ENCODE data around the gene KDM5B. TPM values are rescaled to one million over a fixed set of nuclear protein-coding genes. Genes with fewer than 3 reads are reported as not detected.
"Not testable (repeated sequence)": the region's sequence is repeated elsewhere in the genome, so short reads cannot be mapped to it uniquely, and the experiment has no call there.

Gene KDM5B
- total RNA-seq, 2 experiments from 2014 or later = not detected

GRCh38 chr1:202834771-202835547, 26.7 kb upstream of the KDM5B start:
- H3K9me2 ChIP-seq (ENCODE audit: insufficient read depth, low read length) = no peaks in the 10 kb centered on the region
- ChIA-PET POLR2A (interaction anchor here (0.6 kb wide), 1 partner anchor 147 kb away, joined by 3 read pairs; no protein-coding TSS in a partner anchor), CTCF (ENCODE audit: unreplicated experiment) (interaction anchor here (0.6 kb wide), 2 partner anchors 10 to 101 kb away, joined by 3 read pairs; no protein-coding TSS in a partner anchor)
- no peaks in the 10 kb centered on the region for H3K9me3 ChIP-seq (ENCODE audit: low read length)
- H4K20me1 ChIP-seq (ENCODE audit: insufficient read depth, low read length) = no peaks in the 10 kb centered on the region
- H3K4me1 ChIP-seq (ENCODE audit: insufficient read depth, low read length, poor library complexity, severe bottlenecking) = no peaks in the 10 kb centered on the region
- intact Hi-C loops (cut with micrococcal nuclease; ENCODE audit: unreplicated experiment) = no loop called here
- no peak overlapping the region for H3K4me3 ChIP-seq (ENCODE audit: low read depth, low read length, poor library complexity, severe bottlenecking)
- no peaks in the 10 kb centered on the region for H3K79me2 ChIP-seq (ENCODE audit: insufficient read depth, low read depth, low read length)
- BruUV-seq (replicated peaks) = no TSS peak
- TF ChIP-seq CTCF (conservative IDR thresholded peaks at IDR 0.05; ENCODE audit: low read length) (no peak), EZH2phosphoT487 (IDR thresholded peaks at IDR 0.05; ENCODE audit: borderline replicate concordance, low read depth, low read length) (no peak)
- no peak overlapping the region for H3K27ac ChIP-seq (ENCODE audit: low read depth, low read length, poor library complexity, severe bottlenecking)
- no peaks in the 10 kb centered on the region for H3K36me3 ChIP-seq (ENCODE audit: insufficient read depth, low read length)
- H3K4me2 ChIP-seq (ENCODE audit: low read length) = no peak overlapping the region
- no peak overlapping the region for H2AFZ ChIP-seq (ENCODE audit: low read length)
- no peak for DNase-seq (ENCODE audit: low spot score)

GRCh38 chr1:202831906-202832305, 23.7 kb upstream of the KDM5B start:
- Histone ChIP-seq H3K4me3 (ENCODE audit: low read depth, low read length, poor library complexity, severe bottlenecking) (no peak overlapping the region), H4K20me1 (ENCODE audit: insufficient read depth, low read length) (no peaks in the 10 kb centered on the region), H3K27ac (ENCODE audit: low read depth, low read length, poor library complexity, severe bottlenecking) (no peak overlapping the region), H3K4me1 (ENCODE audit: insufficient read depth, low read length, poor library complexity, severe bottlenecking) (no peaks in the 10 kb centered on the region), H2AFZ (ENCODE audit: low read length) (no peak overlapping the region), H3K4me2 (ENCODE audit: low read length) (no peak overlapping the region), H3K9me2 (ENCODE audit: insufficient read depth, low read length) (no peaks in the 10 kb centered on the region), H3K79me2 (ENCODE audit: insufficient read depth, low read depth, low read length) (no peaks in the 10 kb centered on the region), H3K36me3 (ENCODE audit: insufficient read depth, low read length) (no peaks in the 10 kb centered on the region), H3K9me3 (ENCODE audit: low read length) (no peaks in the 10 kb centered on the region)
- TF ChIP-seq EZH2phosphoT487 (IDR thresholded peaks at IDR 0.05; ENCODE audit: borderline replicate concordance, low read depth, low read length) (no peak), CTCF (conservative IDR thresholded peaks at IDR 0.05; ENCODE audit: low read length) (no peak)
- intact Hi-C loops (cut with micrococcal nuclease; ENCODE audit: unreplicated experiment) = no loop called here
- BruUV-seq (replicated peaks) = no TSS peak
- CTCF ChIA-PET (ENCODE audit: unreplicated experiment) = no interaction called here
- POLR2A ChIA-PET = no interaction called here
- DNase-seq (ENCODE audit: low spot score) = no peak

GRCh38 chr1:202829223-202829622, 21.0 kb upstream of the KDM5B start:
- H3K27ac ChIP-seq (ENCODE audit: low read depth, low read length, poor library complexity, severe bottlenecking); H4K20me1 ChIP-seq (ENCODE audit: insufficient read depth, low read length); intact Hi-C loops (cut with micrococcal nuclease; ENCODE audit: unreplicated experiment); H3K9me2 ChIP-seq (ENCODE audit: insufficient read depth, low read length); H3K4me1 ChIP-seq (ENCODE audit: insufficient read depth, low read length, poor library complexity, severe bottlenecking); BruUV-seq (replicated peaks); POLR2A ChIA-PET; DNase-seq (ENCODE audit: low spot score); H3K79me2 ChIP-seq (ENCODE audit: insufficient read depth, low read depth, low read length); H2AFZ ChIP-seq (ENCODE audit: low read length); H3K9me3 ChIP-seq (ENCODE audit: low read length); H3K4me2 ChIP-seq (ENCODE audit: low read length); H3K36me3 ChIP-seq (ENCODE audit: insufficient read depth, low read length); H3K4me3 ChIP-seq (ENCODE audit: low read depth, low read length, poor library complexity, severe bottlenecking); CTCF ChIA-PET (ENCODE audit: unreplicated experiment): not testable (repeated sequence)
